ENCODE measurements around the gene VAV3.

Gene VAV3

DNA sequence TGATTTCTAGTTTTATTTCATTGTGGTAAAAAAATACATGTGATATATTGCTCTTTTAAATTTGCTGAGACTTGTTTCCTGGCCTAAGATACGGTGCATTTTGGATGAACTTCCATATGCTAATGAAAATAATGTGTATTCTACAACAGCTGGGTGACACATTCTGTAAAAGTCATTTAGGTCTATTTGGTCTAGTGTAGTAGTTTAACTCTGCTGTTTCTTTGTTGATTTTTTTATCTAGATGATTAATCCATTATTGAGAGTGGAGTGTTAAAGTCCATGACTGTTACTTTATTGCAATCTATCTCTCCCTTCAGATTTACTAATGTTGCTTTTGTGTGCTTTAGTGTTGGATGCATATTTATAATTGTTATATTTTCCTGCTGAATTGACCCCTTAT lies 161.4 kb downstream of the VAV3 start:
- DNase-seq (ENCODE audit: low read depth in 4 of 4, low spot score in 1 of 4): no peak

- DNase-seq (ENCODE audit: low read depth in 4 of 4, low spot score in 1 of 4): no peak
Measured at GRCh38 chr1:107802654-107803053, 162.3 kb downstream of the VAV3 start.

- DNase-seq (ENCODE audit: low read depth in 4 of 4, low spot score in 1 of 4): no peak
Measured at GRCh38 chr1:107795994-107796393, 169.0 kb downstream of the VAV3 start.

DNA sequence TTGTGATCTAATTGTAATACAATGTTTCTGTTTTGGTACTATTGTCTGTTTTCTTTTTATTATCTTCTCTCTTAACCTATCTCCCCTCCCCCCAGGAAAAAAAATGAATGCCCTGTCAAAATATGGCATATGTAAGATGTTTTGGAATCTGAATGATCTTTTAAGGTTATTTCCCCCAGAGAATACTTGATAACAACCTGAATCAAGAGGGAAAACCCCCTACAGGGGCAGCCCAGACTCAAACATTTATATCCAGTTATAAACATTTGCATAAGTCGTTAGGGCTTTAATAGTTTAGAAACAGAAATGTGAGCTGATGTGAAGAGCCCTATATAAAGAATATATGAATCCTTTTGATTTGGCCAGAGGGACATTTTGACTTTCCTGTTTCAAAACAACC lies 169.5 kb downstream of the VAV3 start:
- no peak for DNase-seq (ENCODE audit: low read depth in 4 of 4, low spot score in 1 of 4)

GRCh38 chr1:107794571-107794970 lies 170.4 kb downstream of the VAV3 start:
- DNase-seq (ENCODE audit: low read depth in 4 of 4, low spot score in 1 of 4): no peak

GRCh38 chr1:107793896-107794453 lies 171.0 kb downstream of the VAV3 start:
- DNase-seq (ENCODE audit: low read depth in 4 of 4, low spot score in 1 of 4): no peak

DNA sequence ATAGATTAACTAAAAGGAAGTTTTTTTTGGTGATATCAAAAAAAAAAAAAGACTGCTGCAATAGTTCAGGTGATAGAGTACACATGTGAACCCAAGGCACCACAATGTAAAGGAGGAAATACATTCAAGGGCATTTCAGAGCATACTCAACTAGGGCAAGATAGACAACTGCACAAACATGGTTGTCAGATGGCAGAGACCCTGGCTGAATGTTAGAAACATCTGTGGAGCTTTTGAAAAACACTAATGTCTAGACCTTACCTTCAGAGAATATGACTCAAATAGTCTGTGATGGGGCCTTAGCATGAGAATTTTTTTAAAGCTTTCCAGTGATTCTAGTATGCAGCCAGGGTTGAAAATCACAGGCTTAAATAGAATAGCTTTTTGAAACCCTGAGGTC lies 173.6 kb downstream of the VAV3 start:
- no peak for DNase-seq (ENCODE audit: low read depth in 4 of 4, low spot score in 1 of 4)

- DNase-seq (ENCODE audit: low read depth in 4 of 4, low spot score in 1 of 4): no peak
Measured at GRCh38 chr1:107789817-107790524, 175.0 kb downstream of the VAV3 start.

DNA sequence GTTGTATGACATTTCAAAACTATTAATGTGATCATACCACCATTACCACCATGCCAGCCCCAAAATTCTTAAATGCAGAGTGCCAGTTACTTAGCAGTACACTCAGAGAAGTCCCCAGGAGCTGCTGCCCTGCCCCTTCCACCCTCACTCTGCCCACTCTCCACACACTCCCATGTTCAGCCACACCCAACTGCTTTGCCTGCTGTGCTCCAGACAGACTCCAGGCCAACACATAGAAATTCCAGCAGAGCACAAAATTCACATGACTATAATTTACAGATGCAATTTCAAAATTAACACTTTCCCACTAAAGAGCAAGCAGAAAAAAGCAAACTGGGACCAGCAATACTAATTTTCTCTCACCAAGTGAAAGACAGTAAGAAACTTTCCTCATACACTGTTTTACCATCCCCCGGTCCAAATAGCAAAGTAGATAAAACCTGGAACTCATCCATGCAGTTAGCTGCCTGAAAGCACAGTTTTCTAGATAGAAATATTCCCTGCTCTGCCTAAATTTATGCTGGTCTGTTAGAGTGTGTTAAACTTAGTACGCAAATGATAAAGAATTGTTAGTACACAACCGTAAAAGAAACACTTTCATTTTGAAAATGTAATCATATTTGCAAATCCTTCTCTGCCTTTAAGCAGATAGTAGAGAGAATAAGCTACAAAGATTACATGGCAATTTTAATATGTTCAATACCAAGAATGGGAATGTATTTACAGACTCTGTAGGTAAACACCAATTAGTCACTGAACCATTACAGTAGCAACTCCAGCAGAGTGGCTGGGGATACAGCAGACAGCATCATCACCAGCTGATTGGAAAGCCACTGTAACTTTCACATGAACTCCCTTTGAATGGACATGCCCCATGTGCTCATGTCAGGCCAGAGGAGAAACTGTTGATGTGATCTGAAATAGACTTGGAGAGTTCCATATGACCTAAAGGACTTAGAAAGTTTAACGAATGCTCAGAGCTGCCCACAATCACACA lies 176.5 kb downstream of the VAV3 start:
- no peak for DNase-seq (ENCODE audit: low read depth in 4 of 4, low spot score in 1 of 4)

- DNase-seq (ENCODE audit: low read depth in 4 of 4, low spot score in 1 of 4): no peak
Measured at GRCh38 chr1:107787299-107787698, 177.7 kb downstream of the VAV3 start.

DNA sequence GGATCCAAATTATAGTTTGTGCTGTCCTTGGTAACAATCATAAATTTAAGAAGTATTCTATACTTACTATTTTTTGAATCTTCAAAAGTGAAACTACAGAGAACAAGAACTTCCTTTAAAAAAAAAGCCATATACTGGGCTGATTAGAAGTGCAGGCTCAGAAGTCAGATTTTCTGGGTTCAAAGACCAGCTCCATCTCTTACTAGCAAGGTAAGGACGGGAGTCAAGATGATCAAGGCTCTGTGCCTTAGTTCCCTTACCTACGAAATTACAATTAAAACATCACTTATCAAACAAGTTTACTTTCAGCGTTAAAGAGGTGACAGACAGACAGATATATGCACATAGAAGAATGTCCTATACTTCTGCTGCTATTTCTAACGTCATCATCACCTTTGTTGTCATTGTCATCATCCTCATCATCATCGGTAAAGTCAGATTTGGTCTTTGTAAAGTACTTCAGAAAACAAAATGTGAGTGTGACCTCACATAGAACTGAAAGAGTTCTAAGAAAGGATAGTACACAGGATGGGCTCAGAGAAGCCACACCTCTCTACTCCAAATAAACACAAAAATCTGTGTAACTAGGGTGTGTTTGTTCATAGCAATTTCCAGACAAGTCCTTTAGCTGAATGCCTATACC lies 178.7 kb downstream of the VAV3 start:
- no peak for DNase-seq (ENCODE audit: low read depth in 4 of 4, low spot score in 1 of 4)

DNA sequence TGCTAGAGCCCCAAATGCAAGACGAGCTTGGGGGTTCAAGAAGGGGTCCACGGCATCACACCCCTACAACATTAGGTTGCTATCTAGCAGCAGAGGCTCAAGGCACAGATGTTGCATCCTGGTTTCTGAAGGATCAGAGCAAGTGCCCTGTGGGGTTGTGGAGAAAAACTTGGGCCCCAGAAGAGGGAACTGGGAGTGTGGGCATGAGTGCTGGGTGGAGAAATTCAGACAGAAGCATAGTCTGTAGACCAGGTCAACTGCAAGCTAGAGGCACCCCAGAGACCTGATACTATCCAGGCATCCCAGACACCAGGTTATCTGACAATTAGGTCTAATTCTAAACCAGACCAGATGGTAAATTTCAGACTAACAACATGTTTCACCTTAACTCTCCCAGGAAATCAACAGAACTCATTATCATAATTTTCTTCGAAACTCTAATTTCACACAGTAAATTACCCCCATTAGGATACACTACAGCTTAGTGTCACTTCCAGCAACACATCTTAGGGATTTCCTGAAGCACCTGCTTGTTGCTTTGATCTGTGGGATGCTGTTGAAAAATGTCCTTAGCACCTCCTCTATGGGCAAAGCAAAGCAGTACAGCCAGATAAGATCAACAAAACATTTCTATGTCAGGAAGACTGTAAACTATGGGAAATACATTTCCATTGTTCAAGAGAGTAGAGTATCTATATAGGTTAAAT lies 179.3 kb downstream of the VAV3 start:
- no peak for DNase-seq (ENCODE audit: low read depth in 4 of 4, low spot score in 1 of 4)

- DNase-seq (ENCODE audit: low read depth in 4 of 4, low spot score in 1 of 4): peak in 2 of 4 experiments; percentile 12 to 28
Measured at GRCh38 chr1:107782217-107782845, 182.6 kb downstream of the VAV3 start.

- no peak for DNase-seq (ENCODE audit: low read depth in 4 of 4, low spot score in 1 of 4)
Measured at GRCh38 chr1:107781245-107781644, 183.7 kb downstream of the VAV3 start.

DNA sequence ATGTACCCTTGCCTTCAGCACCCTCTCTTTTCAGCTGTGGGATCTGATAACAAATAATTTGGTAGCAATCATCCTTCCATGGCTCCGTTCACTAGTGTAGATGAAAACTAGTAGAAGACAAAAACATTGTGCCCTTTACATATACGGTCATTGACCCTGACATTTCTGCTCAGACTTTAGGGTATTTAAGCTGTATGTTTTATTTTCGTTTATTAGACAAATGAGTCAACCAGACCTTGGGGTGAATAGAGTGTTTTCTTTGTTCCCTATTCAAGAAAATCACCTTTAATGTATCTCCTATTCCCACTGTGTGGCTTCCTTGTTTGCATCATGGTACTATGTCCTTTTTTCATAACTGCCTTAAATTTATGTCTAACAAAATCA lies 187.3 kb downstream of the VAV3 start:
- DNase-seq (ENCODE audit: low read depth in 4 of 4, low spot score in 1 of 4): no peak

GRCh38 chr1:107776900-107777663 lies 187.9 kb downstream of the VAV3 start:
- DNase-seq (ENCODE audit: low read depth in 4 of 4, low spot score in 1 of 4): no peak

- DNase-seq (ENCODE audit: low read depth in 4 of 4, low spot score in 1 of 4): no peak
Measured at GRCh38 chr1:107771377-107771776, 193.6 kb downstream of the VAV3 start.

DNA sequence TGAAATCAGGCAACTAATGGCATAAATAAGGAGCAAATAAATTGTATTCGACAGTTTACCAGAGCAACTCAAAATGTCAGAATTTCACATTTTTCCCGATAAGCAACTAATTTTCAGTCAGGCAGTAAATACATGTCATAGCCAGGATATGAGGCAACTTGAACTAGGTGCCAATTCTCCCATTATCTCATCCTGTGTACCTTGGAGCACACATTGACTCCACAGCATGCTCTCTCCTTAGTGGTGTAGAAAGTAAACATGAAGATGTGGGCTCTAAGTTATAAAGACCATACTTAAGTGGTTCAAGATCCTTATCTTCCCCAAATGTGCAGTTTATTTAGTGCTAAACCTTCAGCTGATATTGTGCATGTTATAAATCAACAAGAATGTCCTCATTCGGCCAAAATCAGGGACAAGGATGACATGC lies 197.8 kb downstream of the VAV3 start:
- no peak for DNase-seq (ENCODE audit: low read depth in 4 of 4, low spot score in 1 of 4)

DNA sequence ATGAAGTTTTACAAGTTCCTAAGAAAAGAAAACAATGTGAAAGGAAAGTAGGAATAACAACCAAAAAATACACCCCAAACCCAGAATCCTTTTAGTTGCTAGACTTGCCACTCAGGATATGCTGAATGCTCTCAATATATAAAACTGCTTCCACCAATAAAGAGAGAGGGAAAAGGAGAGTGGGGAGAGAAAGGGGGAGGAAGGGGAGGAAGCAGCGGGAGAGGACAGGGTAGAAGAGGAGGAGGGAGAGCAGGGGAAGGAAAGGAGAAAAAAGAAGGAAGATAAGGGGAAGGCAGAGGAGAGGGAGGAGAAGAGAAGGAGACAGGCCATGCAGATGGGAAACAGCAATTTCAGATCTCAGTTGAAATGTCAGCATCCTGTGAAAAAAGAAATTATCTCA lies 198.4 kb downstream of the VAV3 start:
- no peak for DNase-seq (ENCODE audit: low read depth in 4 of 4, low spot score in 1 of 4)

Measured in stimulated activated CD4-positive, alpha-beta T cell treated with anti-CD3 and anti-CD28 coated beads, Interleukin-1b, Interleukin-23, amount 100 ng/mL, for 24 hours (primary cell).